HepG2 (cell line): Measurements from ENCODE around the gene SLAMF9. TPM values are rescaled to one million over a fixed set of nuclear protein-coding genes. Genes with fewer than 3 reads are reported as not detected.

Experiments
- HNF1B ChIP-seq: sonication (generic); formaldehyde crosslinking; IDR thresholded peaks from 2 replicates; pipeline ENCODE4 v1.5.1; 2020; ENCODE audit warnings: mild to moderate bottlenecking, moderate library complexity, missing genetic modification reagents
- KAT2B ChIP-seq: fragments of 150-350 bp; IDR thresholded peaks from 2 replicates; pipeline ENCODE4 v1.6.1; 2014; ENCODE audit warnings: low read depth, low read length, borderline replicate concordance
- MTA3 ChIP-seq: sonication (generic); formaldehyde crosslinking; IDR thresholded peaks from 2 replicates; pipeline ENCODE4 v1.4.0; 2020; ENCODE audit warnings: missing genetic modification reagents
- NRL ChIP-seq: sonication (generic); formaldehyde crosslinking; IDR thresholded peaks from 2 replicates; pipeline ENCODE4 v1.5.0; 2020; ENCODE audit warnings: missing genetic modification reagents, mild to moderate bottlenecking, moderate library complexity, borderline replicate concordance
- RFXAP ChIP-seq: sonication (generic); formaldehyde crosslinking; IDR thresholded peaks from 2 replicates; pipeline ENCODE4 v1.4.0; 2020; ENCODE audit warnings: missing genetic modification reagents, borderline replicate concordance
- ZBTB40 ChIP-seq, 2 experiments: fragments of 450-650 bp in 1 of 2; sonication (generic) in 1 of 2; formaldehyde crosslinking in 1 of 2; IDR thresholded peaks; 2 replicates each; pipeline versions ENCODE4 v1.6.1 to v1.8.0; 2016 to 2022; ENCODE audit warnings: antibody characterized with exemption in 1 of 2, mild to moderate bottlenecking in 1 of 2, missing genetic modification reagents in 1 of 2
- ZGPAT ChIP-seq: IDR thresholded peaks from 2 replicates; pipeline ENCODE4 v1.6.1; 2016; ENCODE audit warnings: mild to moderate bottlenecking
- ZNF17 ChIP-seq: sonication (generic); formaldehyde crosslinking; IDR thresholded peaks from 2 replicates; pipeline ENCODE4 v1.5.0; 2020; ENCODE audit warnings: mild to moderate bottlenecking, missing genetic modification reagents
- ZNF646 ChIP-seq: sonication (generic); formaldehyde crosslinking; IDR thresholded peaks from 2 replicates; pipeline ENCODE4 v1.9.0; 2021; ENCODE audit warnings: mild to moderate bottlenecking, missing genetic modification reagents
- polyA plus RNA-seq, 8 experiments: library from polyadenylated mRNA; depleted of rRNA in 3 of 8; stranded (reverse) in 7 of 8; unstranded in 1 of 8; fragments of >200 nt; fragmentation: Illumina TruSeq in 4 of 8; extraction: Trizol in 4 of 8; gene quantifications; 2 replicates each; pipeline versions ENCODE4 v1.2.1 to v1.2.3, GENCODE V29; 2011 to 2016; ENCODE audit warnings: low read depth in 4 of 8, missing spikeins in 1 of 8, mixed read lengths in 1 of 8; ENCODE audit not compliant: insufficient read depth in 1 of 8
- total RNA-seq, 5 experiments: library from RNA; depleted of rRNA; stranded (reverse); fragments of >200 nt; fragmentation: Illumina TruSeq; extraction: Trizol; gene quantifications; 2 replicates each; pipeline ENCODE4 v1.2.3, GENCODE V29; 2016; ENCODE audit warnings: low read depth in 1 of 5

Gene SLAMF9
- total and polyA plus RNA-seq, 2 of the 13 experiments (the other 11 are each of a cell fraction or from before 2014, with no cell fraction given): 0.82 TPM; not detected in 1

GRCh38 chr1:159919236-159919865, 34.7 kb downstream of the SLAMF9 start (continued):
- TF ChIP-seq ZBTB40 (IDR thresholded peaks at IDR 0.05) (no peak), ZBTB40 (CRISPR knock-in tag; IDR thresholded peaks at IDR 0.05) (no peak), ZGPAT (CRISPR knock-in tag) (no peak), KAT2B (no peak), HNF1B (CRISPR knock-in tag) (no peak), MTA3 (CRISPR knock-in tag) (no peak), RFXAP (CRISPR knock-in tag) (no peak), ZNF646 (CRISPR knock-in tag) (no peak), ZNF17 (no peak), NRL (CRISPR knock-in tag) (no peak)
